ENCODE results near the gene MYO7A.

The MYO7A gene

GRCh38 chr11:77127920-77128691 is at the start of gene MYO7A:
TSS of gene MYO7A (plus strand) at chr11:77128246. CDS start at chr11:77130635, 2,389 bp downstream.
- no peak for DNase-seq

- no peak for DNase-seq
Observed at GRCh38 chr11:77079666-77080065, 48.4 kb upstream of the MYO7A start.

- no peak for DNase-seq
Observed at GRCh38 chr11:77080643-77081210, 47.3 kb upstream of the MYO7A start.

GRCh38 chr11:77081381-77081851 is 46.6 kb upstream of the MYO7A start:
- no peak for DNase-seq

- no peak for DNase-seq
Observed at GRCh38 chr11:77081976-77082836, 45.8 kb upstream of the MYO7A start.

GRCh38 chr11:77082838-77083565 is 45.0 kb upstream of the MYO7A start:
- DNase-seq: no peak

GRCh38 chr11:77083566-77084245 is 44.3 kb upstream of the MYO7A start:
- no peak for DNase-seq

GRCh38 chr11:77084581-77085191 is 43.4 kb upstream of the MYO7A start:
- no peak for DNase-seq

GRCh38 chr11:77085652-77086051 is 42.4 kb upstream of the MYO7A start:
- no peak for DNase-seq

GRCh38 chr11:77086521-77087472 is 41.2 kb upstream of the MYO7A start:
- no peak for DNase-seq

- DNase-seq: no peak
Observed at GRCh38 chr11:77087723-77088225, 40.3 kb upstream of the MYO7A start.

GRCh38 chr11:77088236-77089003 is 39.6 kb upstream of the MYO7A start:
- DNase-seq: no peak

GRCh38 chr11:77089004-77089545 is 39.0 kb upstream of the MYO7A start:
- DNase-seq: no peak

GRCh38 chr11:77090046-77090372 is 38.0 kb upstream of the MYO7A start:
- DNase-seq: no peak

- no peak for DNase-seq
Observed at GRCh38 chr11:77090373-77091111, 37.5 kb upstream of the MYO7A start.

GRCh38 chr11:77091146-77091940 is 36.7 kb upstream of the MYO7A start:
- DNase-seq: peak; percentile 69

- no peak for DNase-seq
Observed at GRCh38 chr11:77092382-77092781, 35.7 kb upstream of the MYO7A start.
